Stimulated activated CD8-positive, alpha-beta memory T cell treated with anti-CD3 and anti-CD28 coated beads, Interleukin-15, amount 100 ng/mL, for 48 hours (primary cell): ENCODE data around the gene ALKBH6.
"Not testable (repeated sequence)": the region's sequence is repeated elsewhere in the genome, so short reads cannot be mapped to it uniquely, and the experiment has no call there.

Source experiments
- DNase-seq, 2 donors: peaks; one replicate each; pipeline ENCODE4 v3.0.0-alpha.2; 2020; ENCODE audit warnings: low read depth in 2 of 2

Gene ALKBH6

GRCh38 chr19:35992907-35993765, 20.9 kb downstream of the ALKBH6 start:
- no peak for DNase-seq

- no peak for DNase-seq
These were observed 22.1 kb downstream of the ALKBH6 start for GRCh38 chr19:35991731-35992450.

- no peak for DNase-seq
These were observed 23.0 kb downstream of the ALKBH6 start for GRCh38 chr19:35990771-35991730.

GRCh38 chr19:35990156-35990555, 23.9 kb downstream of the ALKBH6 start:
- DNase-seq, result no peak

- no peak for DNase-seq
These were observed 25.2 kb downstream of the ALKBH6 start for GRCh38 chr19:35988824-35989223.

GRCh38 chr19:35987571-35987896, 26.5 kb downstream of the ALKBH6 start:
- DNase-seq, result no peak

- DNase-seq, result no peak
These were observed 27.1 kb downstream of the ALKBH6 start for GRCh38 chr19:35986664-35987570.

GRCh38 chr19:35986111-35986510, 27.9 kb downstream of the ALKBH6 start:
- DNase-seq, result no peak

GRCh38 chr19:35983177-35983576, 30.8 kb downstream of the ALKBH6 start:
- DNase-seq, result no peak

- not testable (repeated sequence) for DNase-seq
These were observed 33.0 kb downstream of the ALKBH6 start for GRCh38 chr19:35980997-35981396.

GRCh38 chr19:35978832-35979365, 35.1 kb downstream of the ALKBH6 start:
- no peak for DNase-seq

GRCh38 chr19:35978271-35978670, 35.7 kb downstream of the ALKBH6 start:
- DNase-seq, result no peak

GRCh38 chr19:35977446-35978222, 36.4 kb downstream of the ALKBH6 start:
- peak in 1 of 2 donors; percentile 40 for DNase-seq

GRCh38 chr19:35975608-35976214, 38.3 kb downstream of the ALKBH6 start:
- no peak for DNase-seq

GRCh38 chr19:35973487-35973886, 40.5 kb downstream of the ALKBH6 start:
- DNase-seq, result no peak

GRCh38 chr19:35966771-35967170, 47.2 kb downstream of the ALKBH6 start:
- DNase-seq, result no peak

GRCh38 chr19:35963514-35963913, 50.5 kb downstream of the ALKBH6 start:
- no peak for DNase-seq

GRCh38 chr19:35960432-35960972, 53.5 kb downstream of the ALKBH6 start:
- no peak for DNase-seq

GRCh38 chr19:35959968-35960320, 54.1 kb downstream of the ALKBH6 start:
- DNase-seq, result no peak
